ENCODE results near the gene CBLL1.

The CBLL1 gene

DNA sequence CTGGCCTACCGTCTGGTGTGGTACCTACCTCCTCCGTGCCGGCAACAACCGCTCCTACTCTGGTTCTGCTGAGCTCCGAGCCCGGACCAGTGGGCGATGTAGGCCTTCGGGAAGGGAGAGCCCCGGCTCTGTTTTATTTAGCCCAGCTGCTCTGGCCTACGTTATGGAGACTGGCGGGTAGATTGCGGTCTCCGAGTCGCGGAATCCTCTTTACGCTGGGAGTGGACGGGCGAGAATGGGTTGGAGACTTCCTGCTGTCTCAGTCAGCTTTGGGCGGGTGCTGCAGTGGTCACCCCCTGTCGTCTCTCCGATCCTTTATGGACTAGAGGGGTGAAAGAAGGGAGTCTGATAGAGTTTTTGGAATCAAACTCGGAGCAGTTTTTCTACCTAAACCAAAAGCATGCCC, 406 bp downstream of the CBLL1 start:
- DNase-seq, result no peak

DNA sequence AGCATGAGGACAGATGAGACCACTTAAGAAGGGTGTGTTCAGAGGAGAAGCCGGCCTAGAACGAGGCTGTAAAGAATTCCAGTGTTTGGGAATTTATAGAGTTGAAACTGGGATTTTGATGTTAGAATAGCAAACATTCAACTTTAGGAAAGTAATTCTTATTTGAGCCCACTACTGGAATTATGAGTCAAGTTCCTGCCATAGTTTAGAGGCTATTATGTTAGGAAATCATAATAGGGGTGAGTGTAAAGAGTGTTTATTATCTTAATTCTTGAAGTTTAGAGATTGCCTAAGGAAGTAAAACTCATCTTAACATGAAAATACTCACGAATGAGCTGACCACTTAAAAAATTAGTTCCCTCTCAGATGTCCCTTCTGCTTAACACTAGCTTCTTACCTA, 2.1 kb downstream of the CBLL1 start:
- no peak for DNase-seq

DNA sequence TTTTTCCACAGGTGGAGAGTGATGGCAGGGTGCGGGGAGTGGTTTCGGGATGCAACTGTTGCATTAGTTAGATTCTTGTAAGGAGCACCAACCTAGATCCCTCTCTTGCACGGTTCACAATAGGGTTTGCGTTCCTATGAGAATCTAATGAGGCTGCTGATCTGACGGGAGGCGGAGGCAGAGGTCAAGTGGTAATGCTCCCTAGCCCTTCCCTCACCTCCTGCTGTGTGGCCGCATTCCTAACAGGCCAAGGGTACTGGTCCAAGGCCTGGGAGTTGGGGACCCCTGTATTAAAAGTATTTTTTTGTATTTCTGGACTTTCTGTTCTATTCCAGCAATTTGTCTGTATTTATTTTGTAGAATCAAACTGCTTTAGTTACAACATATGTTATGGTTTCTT, 7.2 kb downstream of the CBLL1 start:
- DNase-seq, result no peak

DNA sequence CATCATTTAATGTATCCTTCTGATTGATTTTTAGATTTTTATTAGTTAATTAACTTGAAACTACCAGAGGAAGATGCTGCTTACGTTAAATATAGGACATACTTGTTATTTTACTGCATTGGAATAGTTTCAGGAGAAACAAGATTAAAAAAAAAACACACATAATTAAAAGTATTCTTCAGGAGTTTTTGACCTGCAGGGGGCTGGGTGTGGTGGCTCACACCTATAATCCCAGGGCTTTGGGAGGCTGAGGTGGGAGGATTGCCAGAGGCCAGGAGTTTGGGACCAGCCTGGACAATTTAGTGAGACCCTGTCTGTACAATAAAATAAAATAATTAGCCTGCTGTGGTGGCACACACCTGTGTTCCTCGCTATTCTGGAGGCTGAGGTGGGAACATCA, 10.7 kb downstream of the CBLL1 start:
- no peak for DNase-seq

DNA sequence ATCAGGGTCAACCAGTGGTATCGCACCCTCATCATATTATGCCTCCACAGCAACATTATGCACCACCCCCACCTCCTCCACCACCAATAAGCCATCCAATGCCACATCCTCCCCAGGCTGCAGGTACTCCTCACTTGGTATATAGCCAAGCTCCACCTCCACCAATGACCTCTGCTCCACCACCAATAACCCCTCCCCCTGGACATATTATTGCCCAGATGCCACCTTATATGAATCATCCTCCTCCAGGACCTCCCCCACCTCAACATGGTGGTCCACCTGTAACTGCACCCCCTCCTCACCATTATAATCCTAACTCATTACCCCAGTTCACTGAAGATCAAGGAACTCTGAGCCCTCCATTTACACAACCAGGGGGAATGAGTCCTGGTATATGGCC, 14.7 kb downstream of the CBLL1 start:
- no peak for DNase-seq

DNA sequence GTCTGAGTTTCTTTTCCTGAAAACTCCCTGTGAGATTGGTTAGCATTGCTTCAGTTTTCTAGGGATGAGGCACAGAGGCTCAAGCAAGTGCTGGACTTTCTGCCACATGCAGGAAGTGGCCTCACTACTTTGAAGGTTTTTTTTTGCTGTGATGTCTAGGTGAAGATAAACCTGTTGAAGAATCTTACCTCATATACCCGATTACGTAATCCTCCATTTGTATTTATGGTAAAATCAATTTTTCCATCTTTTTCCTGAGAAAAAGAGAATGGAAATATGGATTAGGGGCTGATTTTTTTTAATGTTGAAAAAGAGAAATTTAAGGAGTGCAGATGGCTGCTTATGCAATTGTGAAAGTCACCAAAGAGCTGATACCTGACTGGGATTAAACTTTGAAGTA, 23.4 kb downstream of the CBLL1 start:
- DNase-seq, result no peak

DNA sequence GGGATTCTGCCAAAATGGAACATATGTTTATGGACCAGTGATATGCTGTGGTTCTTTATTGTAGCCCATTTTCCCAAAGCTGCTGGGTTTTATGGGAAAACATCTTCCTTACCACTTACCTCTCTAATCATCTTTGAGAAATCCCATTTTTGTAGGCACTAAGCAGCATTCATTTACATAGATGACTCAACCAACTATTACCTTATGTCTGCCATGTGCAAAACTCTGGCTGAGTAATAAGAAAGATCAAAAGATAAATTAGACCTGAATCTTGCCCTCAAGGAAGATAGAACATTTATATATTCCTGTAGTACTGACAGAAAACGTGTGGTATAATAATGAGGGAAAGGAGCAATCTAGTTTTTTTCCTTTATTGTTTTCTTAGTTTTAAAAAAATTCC, 24.3 kb downstream of the CBLL1 start:
- no peak for DNase-seq

DNA sequence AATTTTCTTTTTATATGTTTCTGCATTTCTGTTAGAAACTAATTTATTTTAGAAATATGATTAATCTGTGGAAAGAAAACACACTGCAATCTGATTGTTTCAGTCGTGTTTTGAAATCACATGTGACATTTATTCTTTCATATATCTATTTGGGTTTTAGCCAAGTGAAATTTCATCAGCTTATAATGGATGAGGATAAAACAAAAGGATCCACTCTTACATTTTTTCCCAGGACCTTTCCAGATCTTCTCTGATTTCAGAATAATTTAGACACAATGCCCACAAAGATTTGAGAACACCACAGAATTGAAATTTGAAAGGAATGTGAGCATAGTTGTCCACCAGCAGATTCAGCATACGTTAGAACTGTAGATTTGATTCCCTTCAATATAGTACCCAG, 29.1 kb downstream of the CBLL1 start:
- no peak for DNase-seq

DNA sequence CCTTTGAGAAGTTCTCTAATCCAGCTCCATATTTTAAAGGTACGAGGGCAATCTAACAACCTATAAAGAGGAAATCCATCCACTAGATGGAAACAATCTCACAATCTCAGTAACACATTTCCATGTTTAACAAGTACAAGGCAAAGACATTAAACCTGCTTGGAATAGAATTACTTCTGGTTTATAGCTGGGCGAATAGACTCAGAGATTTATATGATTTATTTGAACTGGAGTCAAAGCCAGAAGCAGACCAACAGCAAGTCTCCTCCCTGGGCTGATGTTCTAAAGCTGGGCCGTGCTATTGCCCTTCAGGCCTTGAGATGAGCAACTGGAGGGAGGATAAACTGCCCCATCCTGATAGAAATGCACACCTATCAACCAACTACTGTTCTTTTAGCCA, 33.8 kb downstream of the CBLL1 start:
- no peak for DNase-seq

DNA sequence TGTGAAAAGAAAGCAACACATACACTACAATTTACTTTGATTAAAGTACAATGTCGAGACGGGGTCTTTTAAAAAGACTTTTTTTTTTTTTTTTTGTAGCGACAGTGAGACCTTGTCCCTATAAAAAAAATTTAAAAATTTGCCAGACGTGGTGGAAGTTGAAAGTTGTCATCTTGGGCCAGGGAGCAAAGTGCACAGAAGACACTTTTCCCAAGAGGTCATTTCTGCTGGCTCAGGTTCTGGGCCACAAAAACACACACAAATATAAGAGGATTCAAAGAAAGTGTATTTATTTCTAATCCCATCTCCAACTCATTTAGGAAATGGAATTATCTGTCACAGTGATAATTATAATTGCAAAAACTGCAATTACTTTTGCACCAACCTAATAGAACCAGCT, 34.3 kb downstream of the CBLL1 start:
- no peak for DNase-seq

DNA sequence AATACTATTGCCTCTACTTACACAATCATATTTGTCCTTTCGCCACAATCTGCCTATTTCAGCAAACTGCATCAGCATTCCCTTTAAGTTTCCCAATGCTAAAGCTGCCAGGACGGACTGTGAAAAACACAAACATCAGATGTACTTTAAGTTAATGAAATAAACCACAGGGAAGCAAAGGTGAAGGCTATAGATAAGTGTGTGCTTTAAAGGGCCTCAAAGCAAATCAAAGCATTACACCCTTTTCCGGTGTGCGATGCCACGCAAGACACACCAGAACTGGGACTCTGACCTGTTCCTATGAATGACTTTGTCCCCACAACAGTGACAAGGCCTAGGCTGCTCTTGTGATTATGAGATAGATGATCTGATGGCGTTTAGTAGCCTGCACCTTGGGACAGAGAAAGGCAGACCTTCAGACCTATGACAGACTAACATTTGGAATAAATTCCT, 35.7 kb downstream of the CBLL1 start:
- DNase-seq, result no peak

DNA sequence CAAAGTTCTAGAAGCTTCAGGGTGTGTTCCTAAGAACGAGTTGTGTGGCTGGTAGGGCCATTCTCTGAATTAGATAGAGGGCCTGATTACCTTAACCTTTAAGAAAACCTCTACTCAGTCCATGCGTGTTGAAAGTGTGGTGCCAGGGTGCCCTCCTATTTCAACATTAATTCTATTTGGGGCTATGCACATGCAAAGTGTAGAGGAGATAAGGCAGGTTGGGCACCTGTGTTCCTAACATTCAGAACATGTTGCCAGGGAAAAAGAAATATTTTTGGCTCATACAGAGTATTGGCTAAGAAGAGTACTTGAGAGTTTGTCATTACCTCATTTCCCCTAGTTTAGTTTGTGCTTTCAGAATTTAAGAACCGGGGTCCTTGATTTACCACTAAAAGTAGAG, 38.4 kb downstream of the CBLL1 start:
- no peak for DNase-seq

DNA sequence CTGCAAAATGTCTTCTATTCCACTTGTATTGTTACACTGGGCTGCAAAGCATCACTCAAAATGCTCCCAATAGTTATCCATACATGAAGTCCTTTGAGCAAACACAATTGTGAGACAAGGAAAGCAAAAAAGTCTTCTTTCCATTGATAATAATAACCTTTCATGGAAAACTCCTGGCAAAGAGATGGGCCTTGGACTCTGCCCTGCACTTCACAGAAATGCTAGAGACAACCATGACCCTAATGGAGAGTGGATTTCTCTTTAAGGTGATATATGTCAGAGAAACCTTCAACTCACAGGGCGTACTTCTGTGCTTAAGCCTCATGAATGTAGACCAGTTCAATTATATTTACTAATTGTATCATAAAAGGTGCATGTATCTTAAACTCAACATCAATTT, 39.7 kb downstream of the CBLL1 start:
- no peak for DNase-seq

DNA sequence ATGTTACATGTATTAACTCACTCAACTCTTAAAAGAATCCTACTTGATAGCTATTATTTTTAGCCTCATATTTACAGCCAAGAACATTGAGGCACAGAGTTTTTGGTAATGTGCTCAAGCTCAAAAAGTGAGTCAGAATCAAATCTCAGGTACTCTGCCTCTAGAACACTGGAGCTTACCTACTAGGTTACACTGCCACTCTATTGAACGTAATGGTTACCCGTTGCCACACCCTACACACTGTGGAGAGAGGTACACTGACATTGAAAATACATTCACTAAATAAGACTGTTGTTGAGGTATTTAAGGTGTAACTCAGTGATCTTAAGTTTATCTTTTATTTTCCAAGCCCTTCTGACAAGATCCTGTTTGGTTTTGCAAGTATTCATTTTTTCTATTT, 41.2 kb downstream of the CBLL1 start:
- DNase-seq, result no peak

DNA sequence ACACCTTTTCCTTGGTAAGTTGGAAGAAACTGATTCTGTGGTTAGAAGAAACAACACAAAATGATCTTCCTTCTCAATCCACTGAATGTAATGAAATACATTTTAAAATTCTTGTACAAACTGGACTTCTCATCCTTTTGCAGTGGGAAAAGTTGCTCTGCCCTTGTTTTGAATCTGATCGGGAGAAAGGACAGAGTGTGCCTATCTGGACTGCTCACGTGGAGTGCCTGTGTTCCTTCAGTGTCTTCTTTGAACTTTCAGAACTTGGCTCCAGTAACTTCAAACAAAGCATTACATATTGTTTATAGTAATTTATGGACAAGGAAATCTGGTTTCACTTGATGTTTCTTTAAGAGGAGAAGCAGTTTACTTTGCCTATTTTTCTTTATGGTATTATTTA, 42.0 kb downstream of the CBLL1 start:
- no peak for DNase-seq

DNA sequence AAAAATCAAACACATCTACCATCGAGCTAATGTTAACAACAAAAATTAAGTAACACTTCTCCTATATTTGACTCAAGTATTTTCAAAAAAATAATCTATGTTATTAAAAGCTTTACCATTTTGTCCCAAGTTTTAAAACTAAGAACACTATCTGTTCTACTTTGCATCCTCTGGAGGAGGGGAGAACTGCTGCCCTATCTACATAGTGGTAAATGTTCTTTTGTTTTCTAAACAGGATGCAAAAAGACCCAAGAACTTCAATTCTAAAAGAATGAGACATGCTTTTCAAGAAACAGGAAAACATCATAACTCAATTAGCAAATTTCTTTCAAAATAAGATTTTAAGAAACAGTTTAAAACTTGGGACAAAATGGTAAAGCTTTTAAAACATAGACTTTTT, 44.3 kb downstream of the CBLL1 start:
- no peak for DNase-seq

DNA sequence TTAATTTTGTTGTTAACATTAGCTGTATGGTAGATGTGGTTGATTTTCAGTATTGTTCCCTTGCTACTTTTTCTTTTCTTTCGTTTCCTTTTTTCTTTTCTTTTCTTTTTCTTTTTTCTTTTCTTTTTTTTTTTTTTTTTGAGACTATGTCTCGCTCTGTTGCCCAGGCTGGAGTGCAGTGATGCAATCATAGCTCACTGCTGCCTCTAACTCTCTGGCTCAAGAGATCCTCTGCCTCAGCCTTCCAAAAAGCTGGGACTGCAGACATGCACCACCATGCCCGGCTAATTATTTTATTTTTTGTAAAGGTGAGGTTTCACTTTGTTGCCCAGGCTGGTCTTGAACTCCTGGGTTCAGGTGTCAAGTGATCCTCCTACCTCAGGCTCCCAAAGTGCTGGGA, 44.7 kb downstream of the CBLL1 start:
- no peak for DNase-seq

DNA sequence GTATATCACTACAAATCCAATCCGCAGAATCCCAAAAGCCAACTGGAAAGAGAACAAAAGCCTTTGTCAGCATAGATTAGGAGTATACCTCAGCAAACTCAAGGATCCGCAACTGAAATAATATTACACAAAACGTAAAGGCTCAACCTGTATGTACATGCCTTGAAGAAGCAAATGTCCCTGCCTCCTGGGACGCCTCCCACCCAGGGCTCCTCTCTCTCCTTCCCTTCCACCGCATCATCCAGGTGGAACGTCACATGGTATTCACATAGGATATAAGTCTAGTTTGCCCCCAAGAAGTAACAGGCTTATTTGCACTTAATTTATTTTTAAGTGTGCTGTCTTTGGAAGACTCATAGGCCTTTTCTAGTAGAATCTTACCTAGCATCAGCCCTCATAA, 45.7 kb downstream of the CBLL1 start:
- DNase-seq, result no peak

DNA sequence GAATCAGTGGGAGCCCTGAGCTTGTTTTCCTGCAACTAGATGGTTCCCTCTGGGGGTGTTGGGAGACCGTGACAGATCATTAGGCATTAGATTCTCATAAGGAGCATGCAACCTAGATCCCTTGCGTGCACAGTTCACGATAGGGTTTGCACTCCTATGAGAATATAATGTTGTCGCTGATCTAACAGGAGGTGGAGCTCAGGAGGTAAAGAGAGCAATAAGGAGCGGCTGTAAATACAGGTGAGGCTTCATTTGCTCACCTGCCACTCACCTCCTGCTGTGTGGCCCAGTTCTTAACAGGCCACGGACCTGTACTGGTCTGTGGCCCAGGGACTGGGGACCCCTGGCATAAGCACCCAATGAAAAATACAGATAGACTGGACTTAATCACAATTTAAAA, 48.4 kb downstream of the CBLL1 start:
- no peak for DNase-seq

DNA sequence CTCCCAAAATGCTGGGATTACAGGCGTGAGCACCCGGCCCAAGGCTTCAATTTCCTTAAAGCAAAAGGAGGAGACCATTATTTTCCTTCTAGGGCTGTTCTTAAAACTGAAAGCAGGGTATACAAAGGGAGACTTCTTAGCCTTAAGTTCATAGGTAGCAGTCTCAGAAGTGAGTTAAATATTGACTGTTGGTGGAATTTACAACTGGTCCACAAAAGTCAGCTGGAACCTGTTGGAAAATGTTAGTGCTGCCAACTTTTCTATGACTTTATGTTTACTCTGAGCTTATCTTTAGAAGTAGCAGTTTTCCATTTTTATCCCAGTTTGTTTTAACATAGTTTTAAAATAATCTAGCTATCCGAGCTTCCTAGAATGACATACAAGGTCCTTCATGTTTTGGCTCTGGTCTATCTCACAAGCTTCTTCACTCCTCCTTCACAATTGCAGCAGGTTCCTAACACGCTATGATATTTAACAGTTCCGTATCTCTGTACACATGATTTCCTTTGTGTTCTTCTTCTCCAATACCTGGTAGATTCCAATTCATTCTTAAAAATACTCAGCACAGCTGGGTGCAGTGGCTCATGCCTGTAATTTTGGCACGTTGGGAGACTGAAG, 55.8 kb downstream of the CBLL1 start:
- no peak for DNase-seq

DNA sequence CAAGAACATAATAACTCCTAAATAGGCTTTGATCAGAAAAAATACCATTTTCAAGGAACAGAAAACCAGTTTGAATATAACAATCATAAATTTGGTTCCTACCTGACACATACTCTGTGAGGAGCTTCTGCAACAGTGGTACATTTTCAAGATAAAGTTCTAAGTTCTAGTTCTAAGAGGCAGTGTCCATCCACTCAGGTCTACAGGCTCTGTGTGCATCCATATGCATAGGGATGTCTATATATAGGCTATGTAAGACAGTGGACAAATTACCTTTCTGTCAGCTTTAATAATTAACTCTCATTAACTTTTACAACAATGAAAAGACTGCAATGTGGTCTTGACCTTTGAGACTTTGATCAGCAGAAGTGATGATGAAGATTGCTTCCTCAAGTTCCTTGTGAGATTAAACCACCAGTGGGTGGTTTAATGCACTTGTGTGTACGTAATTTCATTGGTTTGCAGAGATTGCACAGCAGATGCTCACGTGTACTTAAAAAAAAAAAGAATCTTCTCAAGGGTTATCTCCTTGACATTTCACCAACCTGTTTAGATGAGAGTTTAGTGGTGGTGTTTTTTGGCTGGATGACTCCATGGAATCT, 59.2 kb downstream of the CBLL1 start, which contains the start of gene SLC26A3:
SLC26A3 (minus strand) TSS at position 215 of the 602 bp plus-strand sequence. CDS start 8,714 bp downstream, outside the sequence.
- no peak for DNase-seq

DNA sequence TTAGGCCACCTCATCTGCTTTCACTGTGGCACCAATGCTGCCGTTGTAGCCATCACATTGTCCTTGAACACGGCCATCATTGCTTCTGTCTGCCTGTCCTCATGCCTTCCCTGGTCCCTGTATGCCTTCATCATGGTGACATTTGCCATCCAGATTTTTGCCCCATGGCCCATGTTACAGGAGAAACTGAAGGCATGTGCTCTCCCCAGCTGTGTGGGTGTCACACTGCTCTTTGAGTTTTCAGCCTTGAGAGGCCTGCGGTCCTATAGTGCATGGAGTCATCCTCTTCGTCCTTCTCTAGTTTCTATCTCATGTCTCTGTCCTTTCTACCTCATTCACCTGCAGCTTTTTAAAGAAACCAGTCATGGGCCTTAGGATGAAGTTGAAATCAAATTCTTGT, 65.2 kb downstream of the CBLL1 start:
- no peak for DNase-seq

DNA sequence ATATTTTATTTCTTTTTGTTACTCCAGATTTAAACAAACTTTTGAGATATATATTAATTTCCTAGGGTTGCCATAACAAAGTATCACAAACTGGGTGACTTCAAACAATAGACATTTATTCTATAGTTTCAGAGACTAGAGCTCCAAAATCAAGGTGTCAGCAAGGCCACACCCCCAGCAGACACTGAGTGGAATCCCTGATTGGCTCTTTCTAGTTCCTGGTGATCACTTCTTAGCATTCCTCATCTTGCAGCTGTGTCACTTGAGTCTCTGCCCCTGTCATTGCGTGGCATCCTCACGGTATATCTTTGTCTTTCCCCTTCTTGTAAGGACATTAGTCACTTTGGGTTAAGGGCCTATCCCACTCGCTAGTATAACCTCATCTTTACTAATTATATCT, 66.7 kb downstream of the CBLL1 start:
- no peak for DNase-seq
